SK-N-MC (cell line): ENCODE measurements around the gene TSSK6.

Source experiments
- EZH2 ChIP-seq: fragments of 200-600 bp; sonication (generic); IDR thresholded peaks from one replicate; pipeline ENCODE4 v1.6.1; 2017; ENCODE audit warnings: antibody characterized with exemption
- FOXP2 ChIP-seq: optimal IDR thresholded peaks from 2 replicates; pipeline ENCODE3; 2011; ENCODE audit warnings: mild to moderate bottlenecking, moderate library complexity; ENCODE audit not compliant: insufficient read depth; ENCODE audit errors: extremely low read length, control extremely low read depth
- POLR2AphosphoS5 ChIP-seq: IDR thresholded peaks from 2 replicates; pipeline ENCODE4 v1.6.1; 2012; ENCODE audit warnings: mild to moderate bottlenecking, low read depth, low read length, borderline replicate concordance

GRCh38 chr19:19508217-19508616, 7.1 kb downstream of the TSSK6 start:
- TF ChIP-seq POLR2AphosphoS5 (no peak), EZH2 (no peak), FOXP2 (no peak)
